ENCODE data around the gene CSTF3.
"Not testable (repeated sequence)": the region's sequence is repeated elsewhere in the genome, so short reads cannot be mapped to it uniquely, and the experiment has no call there.

Gene CSTF3

GRCh38 chr11:33160136-33160535, 1.1 kb downstream of the CSTF3 start:
- peak; percentile 16 for DNase-seq

GRCh38 chr11:33159378-33159867, 1.9 kb downstream of the CSTF3 start:
- DNase-seq: not testable (repeated sequence)

- no peak for DNase-seq
Measured at GRCh38 chr11:33158596-33159275, 2.5 kb downstream of the CSTF3 start.

- no peak for DNase-seq
Measured at GRCh38 chr11:33157103-33158027, 3.9 kb downstream of the CSTF3 start.

GRCh38 chr11:33151399-33151798, 9.9 kb downstream of the CSTF3 start:
- DNase-seq: no peak

GRCh38 chr11:33147559-33147958, 13.7 kb downstream of the CSTF3 start:
- no peak for DNase-seq

- DNase-seq: no peak
Measured at GRCh38 chr11:33135768-33136443, 25.4 kb downstream of the CSTF3 start.

GRCh38 chr11:33135216-33135615, 26.1 kb downstream of the CSTF3 start:
- no peak for DNase-seq

- DNase-seq: no peak
Measured at GRCh38 chr11:33134276-33134675, 27.0 kb downstream of the CSTF3 start.

- no peak for DNase-seq
Measured at GRCh38 chr11:33133761-33134160, 27.5 kb downstream of the CSTF3 start.

- DNase-seq: no peak
Measured at GRCh38 chr11:33132510-33132909, 28.8 kb downstream of the CSTF3 start.

GRCh38 chr11:33128739-33129138, 32.5 kb downstream of the CSTF3 start:
- no peak for DNase-seq

- DNase-seq: no peak
Measured at GRCh38 chr11:33125611-33126010, 35.7 kb downstream of the CSTF3 start.

- no peak for DNase-seq
Measured at GRCh38 chr11:33125025-33125424, 36.3 kb downstream of the CSTF3 start.

GRCh38 chr11:33122696-33123095, 38.6 kb downstream of the CSTF3 start:
- DNase-seq: not testable (repeated sequence)

GRCh38 chr11:33116535-33116934, 44.7 kb downstream of the CSTF3 start:
- no peak for DNase-seq

GRCh38 chr11:33110083-33110482, 51.2 kb downstream of the CSTF3 start:
- DNase-seq: no peak

- DNase-seq: no peak
Measured at GRCh38 chr11:33109294-33109895, 51.9 kb downstream of the CSTF3 start.

GRCh38 chr11:33103836-33104235, 57.4 kb downstream of the CSTF3 start:
- no peak for DNase-seq

- DNase-seq: no peak
Measured at GRCh38 chr11:33094157-33094556, 67.1 kb downstream of the CSTF3 start.

- DNase-seq: no peak
Measured at GRCh38 chr11:33089776-33090175, 71.5 kb downstream of the CSTF3 start.

- no peak for DNase-seq
Measured at GRCh38 chr11:33086017-33086416, 75.3 kb downstream of the CSTF3 start.

- DNase-seq: no peak
Measured at GRCh38 chr11:33083918-33084317, 77.4 kb downstream of the CSTF3 start.
